Measurements from ENCODE around the gene PTCSC3.

Gene PTCSC3

DNA sequence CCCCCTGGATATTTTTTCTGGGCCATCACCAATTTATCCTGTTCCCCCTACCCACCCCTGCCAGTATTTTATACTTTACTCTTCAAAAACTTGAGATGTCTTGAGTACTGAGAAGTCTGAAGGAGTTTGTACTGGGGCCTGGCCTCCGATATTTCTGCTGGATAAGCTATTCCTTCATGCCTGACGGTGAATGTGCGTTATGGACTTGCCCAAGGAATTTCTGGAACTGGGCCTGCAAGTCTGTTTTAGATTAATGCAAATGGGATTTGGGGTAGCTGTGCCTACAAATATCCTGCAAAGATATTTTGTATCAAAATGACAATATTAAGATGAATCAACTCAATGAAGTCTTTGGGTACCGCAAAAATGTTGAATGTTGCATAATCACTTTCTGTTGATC is at the start of gene PTCSC3:
Gene PTCSC3, minus strand, starts transcription at position 199 of the 400 bp plus-strand sequence.
- peak; percentile 20 for DNase-seq

DNA sequence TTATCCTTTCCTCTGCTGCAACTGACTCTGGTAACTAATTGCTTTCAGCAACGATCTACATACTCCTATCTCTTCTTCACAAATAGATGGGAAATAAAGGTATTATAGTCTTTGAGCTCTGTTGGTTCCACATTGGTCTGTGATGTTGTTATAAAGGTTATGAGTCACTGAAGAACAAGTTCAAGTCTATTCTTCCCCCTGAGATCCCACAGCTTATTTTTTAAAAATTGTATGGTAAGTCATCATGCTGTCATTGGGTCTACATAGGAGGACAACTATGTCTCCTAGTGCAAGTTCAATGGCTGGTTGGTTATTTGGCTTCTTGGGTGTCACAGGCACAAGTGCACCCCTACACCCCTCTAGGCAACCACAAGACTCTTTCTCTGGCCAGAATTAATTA is 49.6 kb upstream of the PTCSC3 start:
- DNase-seq = no peak

DNA sequence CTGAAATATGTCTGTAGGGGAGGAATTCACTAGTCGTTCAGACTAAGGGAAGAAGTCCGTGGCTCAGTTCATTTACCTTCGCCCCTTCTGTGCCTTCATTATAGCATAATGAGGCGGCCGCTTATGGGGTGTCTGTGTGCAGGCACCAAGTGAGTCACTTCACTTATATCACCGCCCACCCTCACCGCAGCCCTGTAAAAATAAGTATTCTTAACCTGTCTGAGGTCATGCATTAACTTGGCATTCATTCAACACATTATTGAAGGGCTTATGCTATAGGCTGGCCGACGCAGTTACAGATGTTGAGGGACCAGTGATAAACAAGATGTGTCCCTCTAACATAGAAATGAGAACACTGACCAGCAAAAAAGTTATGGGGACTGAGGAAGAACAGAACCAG is 47.7 kb upstream of the PTCSC3 start:
- no peak for DNase-seq

DNA sequence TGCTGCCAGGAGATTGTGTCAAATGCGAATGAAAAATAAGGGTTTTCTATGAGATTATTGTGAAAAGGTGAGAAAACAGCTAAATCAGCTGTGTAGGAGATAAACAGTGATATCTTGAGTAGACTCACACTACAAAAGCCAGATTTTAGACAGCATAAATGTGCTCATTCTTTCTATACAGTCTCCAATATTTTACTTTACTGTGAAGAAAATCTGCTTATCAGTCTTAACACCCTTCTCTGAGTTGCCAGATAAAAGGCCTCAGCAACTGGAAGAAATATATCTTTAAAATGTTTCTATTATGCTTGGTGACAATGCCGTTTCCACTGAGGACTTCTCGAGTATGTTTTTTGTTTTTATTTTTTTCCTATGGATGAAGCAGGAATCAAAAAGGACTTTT is 47.0 kb upstream of the PTCSC3 start:
- no peak for DNase-seq

DNA sequence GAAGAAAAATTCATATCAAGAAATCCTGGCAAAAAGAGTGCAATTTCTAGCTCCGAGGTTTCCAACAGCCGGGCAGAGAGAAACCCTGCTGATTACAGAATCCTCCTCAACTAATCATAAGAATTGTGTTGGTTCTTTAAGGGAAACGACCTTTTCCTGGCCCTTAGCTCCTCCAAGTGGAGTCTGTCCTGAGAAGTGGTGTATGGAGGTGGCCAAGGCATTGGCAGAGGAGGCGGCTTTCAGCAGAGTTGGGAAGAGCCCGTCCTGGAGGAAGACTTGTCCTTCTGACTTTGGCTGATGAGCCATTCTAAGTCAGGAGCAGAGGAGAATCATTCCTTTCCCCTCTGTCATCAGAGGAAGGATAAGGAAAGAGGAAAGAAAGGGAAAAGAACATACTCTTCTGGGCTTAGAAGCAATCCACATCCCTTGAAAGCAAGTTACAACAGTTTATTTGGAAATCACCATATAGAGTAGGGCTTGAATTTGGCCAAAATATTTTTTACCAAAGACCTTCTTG is 46.5 kb upstream of the PTCSC3 start:
- DNase-seq = no peak

DNA sequence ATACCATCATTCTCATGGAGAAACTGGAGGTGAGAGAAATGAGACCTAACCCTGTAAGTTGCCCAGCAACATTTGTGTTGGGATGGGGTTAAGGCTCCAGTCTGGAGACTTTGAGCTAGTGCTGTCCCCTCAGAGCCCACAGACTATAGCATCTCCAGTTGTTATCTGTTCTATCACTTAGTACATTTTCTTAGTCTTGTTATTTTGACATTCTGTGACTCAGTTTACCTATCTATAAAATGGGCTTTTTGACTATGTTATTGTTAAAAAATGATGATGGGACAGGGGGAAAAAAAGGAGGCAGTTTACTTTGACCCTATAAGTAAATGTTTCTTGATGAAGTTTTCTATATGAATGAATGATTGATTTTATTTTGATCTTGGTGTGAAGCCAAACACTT is 45.8 kb upstream of the PTCSC3 start:
- no peak for DNase-seq

DNA sequence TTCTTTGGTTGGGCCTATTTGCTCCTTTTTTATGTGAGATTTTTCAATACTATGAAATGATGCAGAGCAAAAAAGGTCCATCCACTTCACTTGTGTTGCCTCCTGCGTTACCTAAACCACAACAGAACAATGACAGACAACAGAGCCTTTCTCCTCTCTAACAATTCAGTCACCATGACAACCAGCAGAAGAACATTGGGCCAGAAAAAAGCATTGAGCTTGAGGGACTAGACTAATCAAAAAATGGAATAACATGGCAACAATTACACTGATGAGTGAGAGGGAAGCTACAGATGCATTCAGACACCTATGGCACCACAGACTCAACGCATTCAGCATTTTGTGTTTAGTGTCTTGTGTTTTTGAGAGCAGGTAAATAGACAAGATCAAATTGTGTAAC is 44.6 kb upstream of the PTCSC3 start:
- DNase-seq = no peak

DNA sequence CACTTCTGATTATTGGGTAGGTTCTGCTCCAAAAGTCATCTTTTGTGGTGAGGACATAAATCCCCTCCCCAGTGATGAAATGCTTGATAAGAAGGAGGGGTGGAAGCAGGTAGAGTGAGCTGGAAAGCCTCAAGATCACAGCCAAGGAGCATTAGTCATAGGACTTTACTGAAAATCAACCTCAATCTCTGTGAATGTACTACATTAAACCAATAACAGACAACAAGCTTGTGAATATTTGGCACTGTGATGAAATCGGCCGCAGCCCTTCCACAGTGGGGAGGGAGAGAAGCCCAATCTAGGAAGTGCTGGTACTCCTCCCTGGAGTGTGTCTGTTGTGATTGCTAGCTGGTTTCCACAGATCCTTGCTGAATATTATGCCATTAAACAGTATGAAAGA is 41.2 kb upstream of the PTCSC3 start:
- no peak for DNase-seq

DNA sequence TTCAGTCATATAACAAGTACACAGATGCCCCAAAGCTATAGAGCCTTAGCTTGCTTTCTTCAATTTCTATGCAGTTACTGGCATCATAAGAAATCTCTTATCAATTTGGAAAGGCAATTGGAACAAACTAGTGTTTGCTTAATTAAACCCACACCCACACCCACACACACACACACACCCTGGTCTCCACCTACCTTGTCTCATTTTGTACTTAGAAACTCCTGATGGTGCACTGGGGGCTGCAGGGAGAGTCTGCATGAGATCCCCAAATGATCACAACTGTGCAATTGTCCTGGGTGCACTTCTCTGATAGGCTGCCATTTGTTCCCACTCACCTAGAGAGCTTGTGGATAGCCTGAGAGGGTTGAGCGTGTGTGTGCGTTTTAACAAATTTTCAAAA is 40.5 kb upstream of the PTCSC3 start:
- no peak for DNase-seq

DNA sequence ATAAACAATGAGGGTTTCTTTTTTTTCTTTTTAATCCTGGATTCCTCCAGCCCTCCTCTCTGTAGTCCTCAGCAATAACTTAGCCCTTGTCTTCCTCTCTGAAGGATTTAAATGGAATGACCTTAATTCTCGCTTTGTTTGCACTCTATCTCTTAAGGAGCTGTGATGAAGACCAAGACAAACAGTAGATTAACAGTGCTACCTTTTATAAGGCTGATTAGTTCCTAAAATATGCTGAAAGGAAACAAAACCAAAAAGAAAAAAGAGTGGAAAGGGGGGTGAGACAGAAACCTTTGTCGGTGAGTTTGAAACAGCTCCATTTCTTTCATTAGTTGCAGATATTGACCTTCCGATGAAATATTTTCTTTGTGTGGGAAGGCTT is 38.7 kb upstream of the PTCSC3 start:
- DNase-seq = no peak

DNA sequence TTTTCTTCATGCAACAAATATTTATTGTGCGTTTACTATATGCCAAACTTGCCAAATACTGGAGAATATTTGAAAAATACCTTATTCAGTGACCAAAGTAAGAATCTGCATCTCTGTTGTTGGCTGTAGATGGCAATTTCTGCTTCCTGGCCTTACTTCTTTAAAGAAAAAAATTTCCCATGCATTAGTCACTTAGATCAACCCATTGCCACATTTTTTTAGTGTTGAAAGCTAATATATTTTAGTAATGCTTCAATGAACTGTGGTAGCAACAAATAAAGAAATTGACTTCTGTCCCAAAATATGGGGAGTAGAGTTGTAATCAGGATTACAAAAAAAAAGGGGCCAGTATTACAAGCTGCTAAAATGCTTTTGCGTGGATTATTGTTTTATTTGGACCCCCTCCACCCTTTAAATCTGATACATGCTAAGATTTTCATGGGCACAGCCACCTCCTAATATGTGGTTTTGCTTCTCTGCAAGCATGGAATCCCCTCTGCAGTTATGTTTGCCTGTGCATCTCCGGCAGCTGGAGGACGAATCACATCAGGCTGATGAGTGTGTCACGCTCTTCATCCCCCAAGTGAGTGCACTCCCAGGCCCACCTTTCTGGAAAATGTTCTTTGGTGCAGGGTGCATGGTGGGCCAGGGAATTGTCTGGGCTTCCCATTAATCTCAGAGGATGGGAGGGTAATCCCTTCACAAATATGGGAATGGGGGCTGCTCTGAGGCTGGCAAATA is 38.1 kb upstream of the PTCSC3 start:
- DNase-seq = no peak

DNA sequence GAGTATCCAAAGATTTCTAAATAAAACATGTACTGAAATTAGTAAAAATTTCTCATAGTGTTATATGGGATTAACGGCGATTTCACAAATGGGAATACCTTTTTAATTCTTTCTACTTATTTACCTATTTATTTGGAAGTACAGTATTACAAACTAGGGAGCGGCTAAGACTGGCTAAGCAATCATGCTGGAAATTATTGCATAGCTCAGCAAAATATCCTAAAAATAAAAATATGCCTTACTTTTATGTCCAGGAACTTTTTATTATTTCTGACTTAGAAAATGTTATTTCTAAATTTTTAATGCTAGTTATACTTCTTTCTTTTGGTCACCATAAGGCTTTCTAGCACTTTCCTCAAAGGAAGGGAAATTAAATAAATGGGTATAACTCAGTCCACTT is 36.5 kb upstream of the PTCSC3 start:
- no peak for DNase-seq

DNA sequence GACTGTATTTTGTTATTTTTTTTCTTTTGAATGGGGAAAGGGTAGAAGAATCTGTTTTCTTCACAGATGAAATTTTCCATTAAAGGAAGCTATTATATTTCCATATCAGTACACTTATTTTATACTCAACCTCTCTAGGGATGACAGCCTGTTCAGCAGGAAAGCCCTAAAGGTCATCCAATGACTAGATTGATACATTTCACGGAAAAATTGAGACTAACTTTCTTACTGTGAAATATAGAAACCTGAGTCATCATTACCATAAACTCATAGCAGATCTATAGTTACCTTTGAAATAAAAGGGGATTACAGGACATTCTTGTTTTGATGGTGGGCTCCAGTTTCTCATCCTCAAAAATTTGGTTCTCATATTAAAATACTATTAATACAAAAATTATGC is 36.1 kb upstream of the PTCSC3 start:
- no peak for DNase-seq

DNA sequence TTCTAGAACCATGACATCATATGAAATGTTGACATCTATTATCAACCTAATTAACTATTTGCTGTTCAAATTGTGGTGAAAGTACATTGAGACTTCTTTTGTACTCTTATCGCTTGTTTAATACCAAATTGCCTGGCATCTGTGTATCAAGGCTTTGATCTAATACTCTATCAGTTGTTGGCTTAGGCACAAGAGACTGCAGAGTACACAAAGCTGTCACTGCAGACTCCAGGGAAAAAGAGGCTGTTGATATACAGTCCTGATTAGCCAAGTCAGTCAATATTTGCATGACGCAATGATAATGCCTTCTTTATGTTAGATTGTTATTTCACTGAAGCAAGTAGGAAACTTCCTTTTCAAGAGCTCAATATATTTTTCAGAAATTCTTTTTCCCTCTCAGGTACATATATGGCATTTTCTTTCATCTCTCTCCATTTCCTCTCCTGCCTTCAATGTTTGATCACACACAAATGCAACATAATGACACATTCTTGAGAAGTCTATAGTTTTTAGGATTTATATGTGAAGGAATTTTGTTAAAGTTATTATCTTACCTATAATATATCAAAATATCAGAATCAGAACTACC is 32.3 kb upstream of the PTCSC3 start:
- DNase-seq = no peak

DNA sequence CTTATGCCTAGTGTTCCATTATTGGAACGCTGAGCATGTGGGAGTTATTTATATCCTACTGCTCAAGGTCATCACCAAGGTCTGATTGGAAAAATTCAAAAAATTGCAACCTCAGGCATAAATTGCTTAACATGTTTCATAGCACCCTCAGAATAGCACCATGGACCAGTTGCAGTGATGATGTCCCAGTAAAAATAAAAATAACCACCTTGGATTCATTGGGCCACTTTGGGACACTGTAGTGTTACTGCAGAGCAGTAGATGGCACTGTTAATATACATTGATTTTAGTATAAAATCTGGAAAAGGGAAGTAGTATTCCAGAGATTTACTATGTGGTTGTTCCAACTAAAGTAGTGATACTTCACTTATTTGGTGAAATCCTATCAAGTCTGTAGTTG is 31.0 kb upstream of the PTCSC3 start:
- DNase-seq = no peak

DNA sequence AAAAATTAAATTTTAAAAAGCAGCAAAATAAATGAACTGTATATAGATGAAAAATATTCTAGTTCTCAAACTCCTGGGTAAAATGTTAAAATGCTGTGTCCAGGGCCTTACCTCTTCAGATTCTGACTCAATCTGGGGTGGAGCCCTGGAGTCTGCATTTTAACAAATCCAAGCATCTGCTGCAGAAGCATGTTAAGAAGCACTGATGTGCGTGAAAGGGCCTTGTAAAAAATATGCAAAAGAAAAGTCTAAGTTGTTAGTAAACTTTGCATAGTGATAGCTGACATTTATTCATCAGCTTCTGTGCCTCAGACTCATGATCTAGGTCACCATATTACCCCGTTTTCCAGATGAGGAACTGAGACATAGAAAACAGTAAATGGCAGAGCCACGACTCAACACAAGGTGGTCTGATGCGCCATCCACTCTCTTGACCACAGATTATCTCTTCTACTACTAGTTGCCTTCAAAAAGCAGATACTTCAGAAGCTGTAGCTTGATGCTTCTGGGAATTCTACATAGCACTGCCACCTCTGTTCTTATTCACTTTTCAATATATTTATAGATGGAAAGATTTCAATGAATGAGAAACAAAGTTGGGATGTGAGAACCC is 28.0 kb upstream of the PTCSC3 start:
- DNase-seq = no peak

DNA sequence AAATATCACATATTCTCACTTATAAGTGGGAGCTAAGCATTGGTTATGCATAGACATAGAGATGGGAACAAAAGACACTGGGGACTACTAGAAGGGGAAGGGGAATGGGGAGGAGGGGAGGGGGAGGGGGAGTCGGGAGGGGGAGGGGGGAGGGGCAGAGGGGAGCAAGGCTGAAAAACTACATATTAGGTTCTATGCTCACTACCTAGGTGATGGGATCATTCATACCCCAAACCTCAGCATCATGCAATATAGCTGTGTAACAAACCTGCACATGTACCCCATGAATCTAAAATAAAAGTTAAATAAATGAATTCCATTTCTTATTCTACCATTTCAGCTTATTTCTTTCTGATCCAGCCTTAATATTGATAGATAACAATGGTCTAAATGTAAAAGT is 21.9 kb upstream of the PTCSC3 start:
- DNase-seq = no peak

DNA sequence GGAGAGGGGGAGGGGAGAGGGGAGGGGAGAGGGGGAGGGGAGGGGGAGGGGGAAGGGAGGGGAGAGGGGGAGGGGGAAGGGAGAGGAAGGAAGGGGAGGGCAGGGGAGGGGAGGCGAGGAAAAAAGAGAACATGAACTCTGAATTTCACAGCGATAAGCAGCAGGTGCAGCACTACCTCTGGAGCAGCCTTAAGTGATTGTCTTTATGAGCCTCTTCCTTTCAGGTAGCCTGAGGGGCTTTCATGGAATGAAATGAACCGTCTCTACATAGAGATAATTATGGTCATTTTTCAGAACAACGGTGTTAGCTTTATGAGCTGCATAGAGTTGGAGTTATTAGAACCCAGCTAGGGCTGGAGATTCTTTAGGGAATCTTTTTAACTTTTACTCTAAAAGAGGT is 18.1 kb upstream of the PTCSC3 start:
- DNase-seq = no peak

DNA sequence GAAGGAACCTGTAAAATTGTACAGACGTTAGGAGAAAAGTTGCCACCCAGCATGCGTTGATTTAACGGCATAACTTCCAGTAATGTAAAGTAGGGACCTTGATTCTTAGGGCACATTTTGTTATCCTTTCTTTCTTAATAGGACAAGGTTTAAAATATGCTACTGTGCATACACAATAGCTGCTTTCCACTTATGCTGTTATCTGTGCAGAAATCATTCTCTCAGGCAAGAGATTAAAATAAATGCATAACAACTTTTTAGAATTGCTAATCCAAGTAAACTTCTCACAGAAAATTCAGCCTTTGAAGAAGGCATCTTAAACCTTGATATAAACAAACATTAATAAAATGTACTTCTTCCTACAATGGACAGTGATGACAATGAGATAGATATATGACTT is 16.0 kb upstream of the PTCSC3 start:
- no peak for DNase-seq

DNA sequence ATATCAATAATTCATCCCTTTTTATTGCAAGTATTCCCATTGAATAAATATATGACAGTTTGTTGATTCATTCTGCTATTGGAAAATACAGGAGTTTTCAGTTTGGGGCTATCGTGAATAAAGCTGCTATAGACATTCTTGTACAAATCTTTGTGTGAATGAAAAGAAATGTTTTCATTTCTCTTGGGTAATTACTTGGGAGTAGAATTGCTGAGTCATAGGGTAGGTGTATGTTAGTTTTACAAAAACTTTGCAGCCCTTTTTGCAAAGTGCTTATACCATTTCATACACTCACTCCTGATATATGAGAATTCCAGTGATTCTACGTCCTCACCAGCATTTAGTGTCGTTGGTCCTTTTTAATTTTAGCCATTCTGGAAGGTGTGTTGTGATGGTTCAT is 6.9 kb upstream of the PTCSC3 start:
- no peak for DNase-seq

DNA sequence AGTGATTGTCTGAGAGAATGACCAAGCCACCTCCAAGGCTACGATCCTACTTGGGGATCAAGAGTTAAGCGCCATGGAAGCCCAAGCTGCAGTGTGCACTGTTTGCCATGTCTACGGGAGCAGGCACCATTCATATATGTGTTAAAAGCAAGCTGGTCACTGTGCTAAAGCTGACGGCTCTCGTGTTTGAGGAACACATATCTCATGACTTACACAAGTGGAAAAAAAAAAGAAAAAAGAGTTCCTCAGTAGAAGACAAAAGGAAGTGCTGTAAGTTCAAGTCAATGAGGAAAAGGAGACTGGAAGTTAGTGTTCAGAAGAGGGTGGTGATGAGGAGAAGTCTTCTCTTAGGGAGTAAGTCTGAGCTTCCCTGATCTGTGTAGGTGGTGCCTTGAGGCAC is 4.9 kb upstream of the PTCSC3 start:
- DNase-seq = no peak

DNA sequence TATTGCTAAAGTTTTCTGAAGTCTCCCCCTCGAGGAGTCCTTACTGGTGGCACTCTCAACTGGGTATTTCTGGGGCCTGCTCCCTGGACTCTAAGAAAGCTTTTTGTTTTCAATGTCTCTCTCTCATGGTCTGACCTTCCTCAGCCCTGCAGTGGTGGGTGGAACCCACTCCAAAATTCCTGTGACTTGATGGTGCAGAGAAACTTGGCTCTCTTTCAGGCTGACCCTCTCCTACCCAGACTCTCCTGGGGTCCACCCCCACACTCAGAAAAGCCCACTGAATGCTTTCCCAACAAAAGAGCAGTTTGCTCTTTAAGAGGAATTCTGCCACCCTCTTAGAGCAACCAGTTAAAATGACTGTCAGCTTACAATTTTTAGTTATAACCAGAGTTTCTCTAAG is 967 bp upstream of the PTCSC3 start:
- DNase-seq = no peak

DNA sequence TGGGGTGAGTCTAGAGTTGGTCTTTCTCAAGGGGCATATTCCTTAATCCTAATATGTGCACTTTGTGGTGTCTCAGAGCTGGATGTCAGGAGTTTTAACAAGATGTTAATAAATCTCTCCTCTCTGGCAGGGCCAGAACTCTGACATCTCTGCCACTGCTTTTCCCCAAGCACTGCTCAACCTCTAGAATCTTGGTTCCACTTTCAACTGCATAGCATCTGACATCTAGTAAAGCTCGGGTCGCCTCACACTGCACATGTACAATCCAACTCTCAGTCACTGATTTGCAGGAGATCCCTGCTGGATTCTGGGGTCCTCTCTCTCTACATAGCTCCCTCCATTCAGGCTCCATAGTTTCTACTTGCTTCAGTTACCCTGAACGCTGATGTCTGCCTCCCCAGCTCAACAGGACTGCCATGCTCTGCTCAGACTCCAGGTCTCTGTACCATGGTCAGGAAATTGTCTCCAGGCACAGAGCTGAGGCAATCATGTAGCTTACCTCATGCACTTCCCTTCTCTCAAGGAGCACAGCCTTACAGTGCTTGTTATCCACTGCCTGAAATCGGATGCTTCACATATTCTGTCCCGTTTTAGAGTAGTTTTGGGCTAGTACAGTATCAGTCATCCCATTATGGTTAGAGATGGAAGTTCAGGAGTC is 1.6 kb downstream of the PTCSC3 start:
- DNase-seq = no peak

DNA sequence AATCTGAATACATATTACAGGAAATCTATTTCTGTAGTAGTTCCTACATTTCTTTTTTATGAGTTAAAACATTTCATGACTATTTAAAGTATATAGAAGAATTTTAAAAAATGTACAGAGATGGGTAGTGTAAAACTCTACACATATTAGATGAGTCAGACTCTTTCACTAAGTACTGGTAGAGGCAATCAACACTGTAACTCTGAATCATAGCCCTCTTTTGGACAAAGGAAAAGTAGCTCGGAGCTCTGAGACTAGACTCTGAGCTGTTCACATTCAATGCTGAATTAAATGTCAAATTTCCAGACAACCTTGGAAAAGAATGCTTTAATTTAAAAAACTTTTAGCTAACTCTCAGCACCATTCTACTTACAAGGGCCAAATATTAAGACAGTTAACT is 3.4 kb downstream of the PTCSC3 start:
- DNase-seq = no peak

Data from femur (tissue), 1 donor.